ENCODE data around the gene SSBP4.

The SSBP4 gene

DNA sequence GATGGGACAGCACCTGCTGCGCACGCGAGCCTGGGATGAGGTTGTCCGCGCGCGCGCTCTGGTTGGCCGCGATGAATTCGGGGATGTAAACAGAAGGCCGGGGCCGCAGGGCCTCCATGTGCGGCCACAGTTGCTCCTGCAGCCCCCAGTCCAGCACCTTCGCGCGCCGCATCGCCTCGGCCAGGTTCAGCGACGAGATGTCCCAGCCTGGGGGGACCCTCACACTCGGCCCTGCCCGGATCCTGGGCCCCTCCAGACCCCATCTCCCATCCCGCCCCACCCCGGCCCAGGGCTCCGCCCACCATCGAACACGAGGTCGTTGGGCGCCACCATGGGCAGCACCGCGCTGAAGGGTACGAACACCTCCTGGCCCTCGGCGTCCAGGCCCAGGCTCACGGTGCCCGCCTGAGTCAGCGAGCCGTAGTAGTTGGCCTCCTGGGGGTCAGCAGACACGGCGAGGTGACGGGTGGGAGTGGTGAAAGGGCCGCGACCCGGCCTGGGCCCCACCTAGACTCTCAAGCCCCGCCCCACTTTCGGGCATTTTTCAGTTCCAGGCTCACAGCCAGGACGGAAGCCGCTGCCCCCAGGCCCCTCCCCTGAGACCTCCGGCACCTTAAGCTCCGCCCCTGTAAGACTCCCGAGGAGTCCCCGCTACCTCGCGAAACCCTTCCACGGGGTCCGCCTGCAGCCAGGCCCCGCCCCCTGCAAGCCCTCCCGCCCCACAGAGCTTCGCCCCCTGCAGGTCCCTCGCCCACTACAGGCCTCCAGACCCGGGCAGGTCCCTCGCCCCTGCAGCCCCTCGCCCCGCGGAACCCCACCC is 17.7 kb downstream of the SSBP4 start:
- TF ChIP-seq, protein P1, sequence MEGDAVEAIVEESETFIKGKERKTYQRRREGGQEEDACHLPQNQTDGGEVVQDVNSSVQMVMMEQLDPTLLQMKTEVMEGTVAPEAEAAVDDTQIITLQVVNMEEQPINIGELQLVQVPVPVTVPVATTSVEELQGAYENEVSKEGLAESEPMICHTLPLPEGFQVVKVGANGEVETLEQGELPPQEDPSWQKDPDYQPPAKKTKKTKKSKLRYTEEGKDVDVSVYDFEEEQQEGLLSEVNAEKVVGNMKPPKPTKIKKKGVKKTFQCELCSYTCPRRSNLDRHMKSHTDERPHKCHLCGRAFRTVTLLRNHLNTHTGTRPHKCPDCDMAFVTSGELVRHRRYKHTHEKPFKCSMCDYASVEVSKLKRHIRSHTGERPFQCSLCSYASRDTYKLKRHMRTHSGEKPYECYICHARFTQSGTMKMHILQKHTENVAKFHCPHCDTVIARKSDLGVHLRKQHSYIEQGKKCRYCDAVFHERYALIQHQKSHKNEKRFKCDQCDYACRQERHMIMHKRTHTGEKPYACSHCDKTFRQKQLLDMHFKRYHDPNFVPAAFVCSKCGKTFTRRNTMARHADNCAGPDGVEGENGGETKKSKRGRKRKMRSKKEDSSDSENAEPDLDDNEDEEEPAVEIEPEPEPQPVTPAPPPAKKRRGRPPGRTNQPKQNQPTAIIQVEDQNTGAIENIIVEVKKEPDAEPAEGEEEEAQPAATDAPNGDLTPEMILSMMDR (IDR thresholded peaks at IDR 0.05; ENCODE audit: borderline replicate concordance, insufficient read depth, low read depth, low read length): 0 out of 2 replicates have a peak, but pooled peaks have one; percentile 16
- peak overlapping the region; percentile 54 for H3K4me3 ChIP-seq (ENCODE audit: low read depth, low read length)

DNA sequence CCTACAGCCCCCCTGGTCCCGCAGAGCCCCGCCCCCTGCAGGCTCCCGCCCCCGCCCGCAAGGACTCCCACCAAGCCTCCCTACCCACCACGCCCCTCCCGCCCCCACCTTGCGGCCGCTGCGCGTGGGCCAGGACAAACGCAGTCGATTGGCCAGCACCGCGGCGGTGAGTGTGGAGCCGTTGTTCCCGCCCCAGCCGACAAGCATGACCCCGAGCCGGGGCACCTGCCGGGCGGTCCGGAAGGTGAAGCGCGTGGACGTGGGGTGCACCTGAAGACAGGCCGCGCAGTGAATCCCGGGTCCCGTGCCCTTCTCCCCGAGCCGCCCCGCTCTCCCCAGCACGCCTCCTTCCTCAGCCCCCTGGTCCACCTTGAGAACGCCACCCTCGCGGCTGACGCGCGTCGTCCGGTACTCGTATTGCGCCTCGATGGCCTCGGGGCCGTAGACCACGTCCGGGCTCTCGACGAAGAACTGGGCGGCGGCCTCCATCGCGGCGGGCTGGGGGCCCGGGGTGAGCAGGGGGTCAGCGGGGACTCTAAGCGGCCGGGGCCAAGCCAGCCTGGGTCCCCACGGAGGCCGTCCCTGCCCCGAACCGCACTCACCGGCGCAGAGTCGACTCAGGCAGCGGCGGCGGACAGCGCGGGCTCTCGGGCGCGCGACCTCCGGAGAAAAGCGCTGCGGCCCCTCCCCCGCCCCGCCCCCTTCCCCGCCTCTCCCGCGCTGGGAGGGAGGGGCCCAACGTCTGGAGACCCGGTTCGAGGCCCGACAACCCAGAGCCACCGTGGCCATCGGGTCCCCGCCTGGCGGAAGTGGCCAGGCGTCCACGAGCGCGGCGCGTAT is 18.5 kb downstream of the SSBP4 start, which contains the start of gene ISYNA1:
Gene ISYNA1, minus strand, starts transcription at position 643 of the 840 bp plus-strand sequence. Its CDS starts 154 bp downstream, at position 489.
- TF ChIP-seq, protein P1 (IDR thresholded peaks at IDR 0.05; ENCODE audit: borderline replicate concordance, insufficient read depth, low read depth, low read length): no peak
- H3K4me3 ChIP-seq (ENCODE audit: low read depth, low read length): peak within 1 kb of the TSS; percentile 54

DNA sequence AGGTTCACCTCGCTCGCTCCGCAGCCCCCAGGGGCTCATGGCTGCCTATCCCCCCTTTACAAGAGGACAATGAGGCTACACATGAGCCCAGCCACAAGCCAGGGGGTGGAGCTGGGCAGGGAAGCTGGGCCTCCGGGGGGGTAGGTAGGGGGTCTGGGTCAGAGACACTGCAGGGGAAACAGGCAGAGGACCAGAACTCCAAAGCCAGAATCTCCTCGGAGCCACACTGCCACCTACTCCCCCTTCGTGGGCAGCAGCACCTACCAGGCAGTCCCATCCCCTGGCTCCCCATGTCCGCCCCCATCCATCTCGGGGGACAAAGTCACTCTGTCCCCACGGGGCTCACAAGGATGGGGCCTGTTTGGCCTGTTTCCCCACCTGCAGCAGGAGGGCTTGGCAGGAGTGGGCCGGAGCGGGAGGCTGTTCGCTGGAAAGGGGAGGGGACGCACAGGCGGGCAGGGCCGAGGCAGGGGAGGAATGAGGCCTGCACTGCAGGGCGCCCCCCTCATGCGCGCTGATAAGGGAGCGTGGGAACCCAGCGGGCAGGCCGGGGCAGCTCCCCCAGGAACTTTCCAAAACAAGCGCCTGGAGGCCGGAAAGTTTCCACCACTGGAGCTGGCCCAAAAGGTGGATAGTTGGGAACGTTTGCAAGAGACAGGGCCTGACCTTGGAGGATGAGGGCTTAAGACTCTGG is 19.3 kb downstream of the SSBP4 start:
- H3K4me3 ChIP-seq (ENCODE audit: low read depth, low read length): no peak overlapping the region
- TF ChIP-seq, protein P1 (IDR thresholded peaks at IDR 0.05; ENCODE audit: borderline replicate concordance, insufficient read depth, low read depth, low read length): no peak

DNA sequence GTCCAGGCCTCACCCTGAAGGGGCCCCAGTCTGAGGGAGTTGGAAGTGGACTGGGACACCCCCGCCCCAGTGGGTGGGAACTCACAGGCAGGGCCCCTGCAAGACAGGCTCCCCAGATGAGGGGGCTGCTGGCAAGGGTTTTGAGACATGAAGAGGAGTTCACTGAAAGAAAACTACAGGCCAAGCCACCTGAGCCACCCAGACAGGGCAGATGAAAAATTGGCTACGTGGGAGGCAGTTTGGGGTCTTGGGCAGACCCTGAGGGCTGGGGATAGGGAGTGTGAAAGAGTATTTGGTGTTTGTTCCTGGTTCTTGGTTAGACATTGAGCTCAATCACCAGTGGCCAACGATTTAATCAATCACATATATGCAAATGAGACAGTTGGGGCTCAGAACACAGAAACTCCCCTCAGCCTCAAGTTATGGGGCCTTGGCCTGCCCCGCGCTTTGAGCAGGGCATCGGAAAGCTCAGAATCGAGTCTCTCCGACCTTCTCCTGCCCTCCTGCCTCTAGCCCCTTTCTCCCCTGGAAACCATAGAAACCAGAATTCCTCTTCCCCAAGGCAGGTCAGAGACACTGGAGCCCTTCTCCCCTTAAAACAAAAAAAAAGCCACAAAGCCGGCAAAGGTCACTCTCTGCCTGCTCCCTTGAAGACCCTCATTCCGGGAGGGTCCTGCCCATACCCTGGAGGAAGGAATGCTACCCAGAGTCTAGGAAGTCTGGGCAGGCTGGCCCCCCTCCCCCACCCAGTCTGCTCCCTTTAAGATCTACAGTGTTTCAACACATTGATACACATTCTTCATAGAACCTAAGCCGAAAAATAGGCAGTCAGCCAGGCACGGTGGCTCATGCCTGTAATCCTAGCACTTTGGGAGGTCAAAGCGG is 20.1 kb downstream of the SSBP4 start:
- TF ChIP-seq, protein P1 (IDR thresholded peaks at IDR 0.05; ENCODE audit: borderline replicate concordance, insufficient read depth, low read depth, low read length): no peak
- no peak overlapping the region for H3K4me3 ChIP-seq (ENCODE audit: low read depth, low read length)

DNA sequence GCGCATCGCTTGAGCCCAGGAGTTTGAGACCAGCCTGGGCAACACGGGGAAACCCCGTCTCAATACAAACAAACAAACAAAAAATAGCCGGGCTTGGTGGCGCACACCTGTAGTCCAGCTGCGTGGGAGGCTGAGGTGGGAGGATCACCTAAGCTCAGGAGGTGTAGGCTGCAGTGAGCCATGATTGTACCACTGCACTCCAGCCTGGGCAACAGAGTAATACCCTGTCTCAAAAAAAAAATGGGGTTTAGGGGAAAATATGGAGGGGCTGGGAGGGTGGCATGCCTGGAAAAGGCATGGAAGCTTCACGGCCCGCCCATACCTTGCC is 20.7 kb downstream of the SSBP4 start:
- TF ChIP-seq, protein P1 (IDR thresholded peaks at IDR 0.05; ENCODE audit: borderline replicate concordance, insufficient read depth, low read depth, low read length): no peak
- no peak overlapping the region for H3K4me3 ChIP-seq (ENCODE audit: low read depth, low read length)

DNA sequence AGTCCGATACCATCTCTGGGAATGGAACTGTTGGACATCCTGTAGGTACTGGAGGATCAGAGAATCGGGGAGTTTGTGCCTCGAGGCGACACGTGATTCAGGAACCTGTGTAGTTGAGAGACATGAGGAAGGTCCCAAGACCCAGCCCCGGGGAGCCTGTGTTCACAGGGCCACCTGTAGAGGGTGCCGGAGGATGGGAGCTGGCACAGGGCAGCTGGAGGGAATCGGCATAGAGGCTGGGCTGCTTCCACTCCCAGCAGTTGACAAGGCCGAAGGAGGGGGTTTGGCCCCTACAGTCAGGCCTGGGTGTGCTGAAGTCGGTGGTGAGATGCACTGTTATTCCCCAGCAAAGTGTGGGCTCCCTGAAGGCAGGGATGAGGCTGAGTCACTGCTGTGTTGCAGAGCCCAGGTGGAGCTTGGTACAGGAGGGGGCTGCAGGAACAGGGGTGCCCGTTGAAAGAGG is 21.2 kb downstream of the SSBP4 start:
- no peak overlapping the region for H3K4me3 ChIP-seq (ENCODE audit: low read depth, low read length)
- TF ChIP-seq, protein P1 (IDR thresholded peaks at IDR 0.05; ENCODE audit: borderline replicate concordance, insufficient read depth, low read depth, low read length): peak; percentile 60
